ENCODE measurements around the gene ABCD1.

ABCD1 gene

GRCh38 chrX:153707406-153707805 is 17.2 kb upstream of the ABCD1 start:
- H3K36me3 ChIP-seq (ENCODE audit: control insufficient read depth, insufficient read depth, low read length): no peaks in the 10 kb centered on the region; the same call in none of the 2 replicates
- no peaks in the 10 kb centered on the region for H3K27me3 ChIP-seq (replicated peaks; ENCODE audit: control insufficient read depth, insufficient read depth, low read length)
- no peak for TF ChIP-seq CTCF (IDR thresholded peaks at IDR 0.05; ENCODE audit: insufficient read depth, low read length, poor library complexity, severe bottlenecking)
- DNase-seq (ENCODE audit: extremely low read depth, insufficient read length): no peak
- H3K4me3 ChIP-seq (replicated peaks; ENCODE audit: low read depth, low read length): no peak overlapping the region

- Histone ChIP-seq H3K36me3 (ENCODE audit: control insufficient read depth, insufficient read depth, low read length) (no peaks in the 10 kb centered on the region; the same call in none of the 2 replicates), H3K27me3 (replicated peaks; ENCODE audit: control insufficient read depth, insufficient read depth, low read length) (no peaks in the 10 kb centered on the region), H3K4me3 (replicated peaks; ENCODE audit: low read depth, low read length) (no peak overlapping the region)
- no peak for DNase-seq (ENCODE audit: extremely low read depth, insufficient read length)
- peak; percentile 57 for TF ChIP-seq CTCF (IDR thresholded peaks at IDR 0.05; ENCODE audit: insufficient read depth, low read length, poor library complexity, severe bottlenecking)
Measured at GRCh38 chrX:153708415-153708814, 16.2 kb upstream of the ABCD1 start.

- DNase-seq (ENCODE audit: extremely low read depth, insufficient read length): no peak
- peaks cover 3% of the 10 kb centered on the region for H3K36me3 ChIP-seq (ENCODE audit: control insufficient read depth, insufficient read depth, low read length)
- TF ChIP-seq CTCF (IDR thresholded peaks at IDR 0.05; ENCODE audit: insufficient read depth, low read length, poor library complexity, severe bottlenecking): no peak
- no peaks in the 10 kb centered on the region for H3K27me3 ChIP-seq (replicated peaks; ENCODE audit: control insufficient read depth, insufficient read depth, low read length)
- H3K4me3 ChIP-seq (replicated peaks; ENCODE audit: low read depth, low read length): no peak overlapping the region
Measured at GRCh38 chrX:153709726-153710674, 14.7 kb upstream of the ABCD1 start.

GRCh38 chrX:153714256-153714655 is 10.4 kb upstream of the ABCD1 start:
- Histone ChIP-seq H3K27me3 (replicated peaks; ENCODE audit: control insufficient read depth, insufficient read depth, low read length) (no peaks in the 10 kb centered on the region), H3K36me3 (ENCODE audit: control insufficient read depth, insufficient read depth, low read length) (peaks cover 3% of the 10 kb centered on the region), H3K4me3 (replicated peaks; ENCODE audit: low read depth, low read length) (no peak overlapping the region)
- no peak for DNase-seq (ENCODE audit: extremely low read depth, insufficient read length)
- TF ChIP-seq CTCF (IDR thresholded peaks at IDR 0.05; ENCODE audit: insufficient read depth, low read length, poor library complexity, severe bottlenecking): no peak

- H3K27me3 ChIP-seq (replicated peaks; ENCODE audit: control insufficient read depth, insufficient read depth, low read length): no peaks in the 10 kb centered on the region
- DNase-seq (ENCODE audit: extremely low read depth, insufficient read length): no peak
- TF ChIP-seq CTCF (IDR thresholded peaks at IDR 0.05; ENCODE audit: insufficient read depth, low read length, poor library complexity, severe bottlenecking): no peak
- H3K4me3 ChIP-seq (replicated peaks; ENCODE audit: low read depth, low read length): no peak overlapping the region
- peaks cover 5% of the 10 kb centered on the region for H3K36me3 ChIP-seq (ENCODE audit: control insufficient read depth, insufficient read depth, low read length)
Measured at GRCh38 chrX:153717445-153717844, 7.2 kb upstream of the ABCD1 start.
